Gastrocnemius medialis (tissue), 4 donors: ENCODE measurements around the gene SPATA2. TPM values are rescaled to one million over a fixed set of nuclear protein-coding genes. Genes with fewer than 3 reads are reported as not detected.
"Not testable (repeated sequence)": the region's sequence is repeated elsewhere in the genome, so short reads cannot be mapped to it uniquely, and the experiment has no call there.

Experiments used
- ATAC-seq, 2 donors: fragments of 150-250 bp; one replicate each; pipeline ENCODE4 v1.9.1; 2016
- DNase-seq, 2 donors: peaks; one replicate each; pipeline ENCODE4 v3.0.0-alpha.2; 2019
- H3K27ac ChIP-seq, 4 donors: fragments of 200-600 bp; sonication (generic); 1 replicate in 1 of 4; 2 replicates in 3 of 4; pipeline ENCODE4 v1.5.1; 2016 to 2018; ENCODE audit warnings: mild to moderate bottlenecking in 2 of 4, moderate library complexity in 1 of 4
- H3K27me3 ChIP-seq, 3 donors: fragments of 200-600 bp; sonication (generic) in 2 of 3; 1 replicate in 1 of 3; 2 replicates in 2 of 3; pipeline versions ENCODE4 v1.5.1 to v1.6.0; 2016 to 2019; ENCODE audit warnings: mild to moderate bottlenecking in 1 of 3, moderate library complexity in 1 of 3
- H3K36me3 ChIP-seq, 2 donors: fragments of 200-600 bp; sonication (generic) in 1 of 2; one replicate each; pipeline ENCODE4 v1.5.1; 2017 to 2018
- H3K4me1 ChIP-seq, 2 donors: fragments of 200-600 bp; sonication (generic) in 1 of 2; one replicate each; pipeline ENCODE4 v1.5.1; 2016 to 2017; ENCODE audit warnings: mild to moderate bottlenecking in 2 of 2
- H3K4me3 ChIP-seq, 4 donors: fragments of 200-600 bp; sonication (generic) in 3 of 4; 1 replicate in 1 of 4; 2 replicates in 3 of 4; pipeline ENCODE4 v1.5.1; 2016 to 2019; ENCODE audit warnings: mild to moderate bottlenecking in 2 of 4
- H3K9me3 ChIP-seq, 3 donors: fragments of 200-600 bp; sonication (generic) in 2 of 3; 1 replicate in 1 of 3; 2 replicates in 2 of 3; pipeline ENCODE4 v1.5.1; 2016 to 2019
- CTCF ChIP-seq, 5 experiments: fragments of 450-650 bp in 3 of 5; fragments of 200-600 bp in 2 of 5; sonication (generic) in 2 of 5; IDR thresholded peaks in 4 of 5; conservative IDR thresholded peaks in 1 of 5; 1 replicate in 4 of 5; 2 replicates in 1 of 5; pipeline ENCODE4 v1.5.1; 2016 to 2019; ENCODE audit warnings: antibody characterized with exemption in 5 of 5, mild to moderate bottlenecking in 3 of 5, moderate library complexity in 3 of 5
- POLR2A ChIP-seq, 2 donors: fragments of 450-650 bp; IDR thresholded peaks; one replicate each; pipeline ENCODE4 v1.6.1; 2017; ENCODE audit warnings: antibody characterized with exemption in 2 of 2, mild to moderate bottlenecking in 2 of 2, moderate library complexity in 2 of 2
- in situ Hi-C, 4 donors: fragments of 200-750 bp; cut with MboI; loops; one replicate each; pipeline versions ENCODE4 v1.15.0 to v1.8.0; 2017; ENCODE audit warnings: low sequenced_read_pairs in 4 of 4
- intact Hi-C: fragments of 100-400 bp; cut with DNase I; formaldehyde crosslinking; loops from one replicate; pipeline ENCODE4 v1.15.1; 2023; ENCODE audit warnings: low total_unique reads
- total RNA-seq, 4 donors: library from RNA; depleted of rRNA; stranded (reverse); fragments of >200 nt; gene quantifications; one replicate each; pipeline versions ENCODE4 v1.1.0 to v1.2.3, GENCODE V29; 2016

The SPATA2 gene
- total RNA-seq, 4 donors from 2014 or later, result 7.7 to 10.7 (median 9.7) TPM

GRCh38 chr20:49862607-49863200 is 52.6 kb downstream of the SPATA2 start:
- DNase-seq (no peak), ATAC-seq (no peak)
- peaks cover 0 to 7% of the 10 kb centered on the region in 2 donors for H3K4me1 ChIP-seq
- in situ Hi-C loops (loop anchor here in 1 of 4 donors (25.0 kb wide), 1 partner anchor 525 kb away; no protein-coding TSS in a partner anchor), intact Hi-C loops (loop anchor here (5.0 kb wide), 1 partner anchor 35 kb away; no protein-coding TSS in a partner anchor)
- no peaks in the 10 kb centered on the region for H3K27me3 ChIP-seq
- H3K36me3 ChIP-seq, result peaks cover 0 to 46% of the 10 kb centered on the region in 2 donors
- H3K27ac ChIP-seq, result no peak overlapping the region
- TF ChIP-seq POLR2A (IDR thresholded peaks at IDR 0.05) (no peak), CTCF (IDR thresholded peaks at IDR 0.05 in 4 of 5, conservative IDR thresholded peaks at IDR 0.05 in 1 of 5) (no peak)
- no peak overlapping the region for H3K4me3 ChIP-seq
- H3K9me3 ChIP-seq, result no peaks in the 10 kb centered on the region

- not testable (repeated sequence) for ATAC-seq, H3K9me3 ChIP-seq, H3K4me1 ChIP-seq, DNase-seq, H3K27me3 ChIP-seq, H3K4me3 ChIP-seq, H3K27ac ChIP-seq
- intact Hi-C loops, result loop anchor here (5.0 kb wide), 1 partner anchor 36 kb away; no protein-coding TSS in a partner anchor
- H3K36me3 ChIP-seq, result peaks cover 0 to 48% of the 10 kb centered on the region in 2 donors
- in situ Hi-C loops, result loop anchor here in 1 of 4 donors (25.0 kb wide), 1 partner anchor 524 kb away; no protein-coding TSS in a partner anchor
These were observed 54.1 kb downstream of the SPATA2 start for GRCh38 chr20:49861232-49861631.

GRCh38 chr20:49859807-49860206 is 55.5 kb downstream of the SPATA2 start:
- ATAC-seq (no peak), DNase-seq (no peak)
- H3K4me1 ChIP-seq, result peaks cover 0 to 7% of the 10 kb centered on the region in 2 donors
- in situ Hi-C loops, result loop anchor here in 1 of 4 donors (25.0 kb wide), 1 partner anchor 523 kb away; no protein-coding TSS in a partner anchor
- intact Hi-C loops, result loop anchor here (5.0 kb wide), 1 partner anchor 37 kb away; no protein-coding TSS in a partner anchor
- H3K27me3 ChIP-seq, result no peaks in the 10 kb centered on the region
- H3K36me3 ChIP-seq, result peaks cover 0 to 51% of the 10 kb centered on the region in 2 donors
- H3K4me3 ChIP-seq, result no peak overlapping the region
- no peak for TF ChIP-seq POLR2A (IDR thresholded peaks at IDR 0.05)
- no peak for TF ChIP-seq CTCF (IDR thresholded peaks at IDR 0.05 in 4 of 5, conservative IDR thresholded peaks at IDR 0.05 in 1 of 5)
- no peaks in the 10 kb centered on the region for H3K9me3 ChIP-seq
- no peak overlapping the region for H3K27ac ChIP-seq

GRCh38 chr20:49859011-49859410 is 56.3 kb downstream of the SPATA2 start:
- H3K27me3 ChIP-seq, result no peaks in the 10 kb centered on the region
- no peak for ATAC-seq
- no peak for DNase-seq
- no peak overlapping the region for H3K27ac ChIP-seq
- H3K9me3 ChIP-seq, result no peaks in the 10 kb centered on the region
- TF ChIP-seq POLR2A (IDR thresholded peaks at IDR 0.05) (no peak), CTCF (IDR thresholded peaks at IDR 0.05 in 4 of 5, conservative IDR thresholded peaks at IDR 0.05 in 1 of 5) (no peak)
- H3K4me3 ChIP-seq, result no peak overlapping the region
- H3K36me3 ChIP-seq, result peaks cover 0 to 46% of the 10 kb centered on the region in 2 donors
- intact Hi-C loops (no loop called here), in situ Hi-C loops (loop anchor here in 1 of 4 donors (25.0 kb wide), 1 partner anchor 522 kb away; no protein-coding TSS in a partner anchor)
- H3K4me1 ChIP-seq, result peaks cover 0 to 7% of the 10 kb centered on the region in 2 donors

GRCh38 chr20:49858076-49858585 is 57.2 kb downstream of the SPATA2 start:
- in situ Hi-C loops, result loop anchor here in 1 of 4 donors (25.0 kb wide), 1 partner anchor 521 kb away; no protein-coding TSS in a partner anchor
- no peaks in the 10 kb centered on the region for H3K27me3 ChIP-seq
- H3K36me3 ChIP-seq, result peaks cover 0 to 41% of the 10 kb centered on the region in 2 donors
- no peak for ATAC-seq
- H3K9me3 ChIP-seq, result no peaks in the 10 kb centered on the region
- intact Hi-C loops, result no loop called here
- no peak overlapping the region for H3K4me3 ChIP-seq
- TF ChIP-seq CTCF (IDR thresholded peaks at IDR 0.05 in 4 of 5, conservative IDR thresholded peaks at IDR 0.05 in 1 of 5) (no peak), POLR2A (IDR thresholded peaks at IDR 0.05) (no peak)
- DNase-seq, result no peak
- H3K27ac ChIP-seq, result no peak overlapping the region
- H3K4me1 ChIP-seq, result peaks cover 0 to 12% of the 10 kb centered on the region in 2 donors
